ENCODE data around the gene NUCKS1. TPM values are rescaled to one million over a fixed set of nuclear protein-coding genes. Genes with fewer than 3 reads are reported as not detected.

Gene NUCKS1
- total and polyA plus RNA-seq, 2 of the 8 experiments (the other 6 are each of a cell fraction or from before 2014, with no cell fraction given) = 126 to 461 TPM

DNA sequence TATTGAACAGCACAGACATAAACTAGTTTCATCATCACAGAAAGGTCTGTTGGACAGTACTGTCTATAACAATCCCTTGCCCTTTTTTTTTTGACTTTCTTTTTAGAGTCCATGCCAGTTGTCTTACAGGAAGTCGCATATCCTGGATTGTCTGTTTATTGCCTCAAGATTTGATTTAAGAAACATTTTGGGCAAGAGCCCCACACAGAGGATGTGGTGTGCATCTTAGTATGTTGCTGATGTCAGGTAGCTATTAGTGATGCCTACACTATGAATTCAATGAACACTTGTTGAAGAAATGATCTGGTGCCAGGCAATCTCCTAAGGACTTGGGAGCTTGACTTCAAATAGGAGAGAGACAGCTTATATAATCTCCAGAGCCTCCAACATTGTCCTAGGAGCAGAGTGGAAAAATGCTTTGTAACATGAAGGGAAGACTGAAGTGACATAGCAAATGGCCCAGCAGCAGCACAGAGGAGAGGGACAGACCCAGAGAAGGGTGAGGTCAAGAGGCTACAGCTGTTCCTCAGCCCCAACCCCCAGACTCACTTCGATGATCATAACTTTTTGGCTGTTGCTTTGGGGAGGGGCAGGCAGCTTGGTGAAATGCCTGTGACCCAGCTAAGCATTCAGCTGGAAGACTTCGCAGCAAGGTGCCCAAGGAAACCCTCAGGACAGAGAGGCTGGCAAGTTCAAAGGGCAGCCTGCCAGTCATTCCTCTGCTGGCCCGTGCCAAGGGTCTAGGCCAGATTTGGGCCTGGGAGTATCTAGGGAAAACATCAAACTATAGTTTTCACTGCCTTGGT, 32.8 kb upstream of the NUCKS1 start (continued):
- TF ChIP-seq SP1 (IDR thresholded peaks at IDR 0.05; ENCODE audit: low read depth, low read length) (no peak), CTBP2 (IDR thresholded peaks at IDR 0.05; ENCODE audit: borderline replicate concordance, insufficient read depth, insufficient read length, low read length) (no peak), SIN3A (conservative IDR thresholded peaks at IDR 0.05 in 1 of 2, IDR thresholded peaks at IDR 0.05 in 1 of 2; ENCODE audit: low read depth in 1 of 2, low read length in 2 of 2) (no peak), ASH2L (IDR thresholded peaks at IDR 0.05; ENCODE audit: low read length) (no peak), CREB1 (IDR thresholded peaks at IDR 0.05) (no peak), MAX (IDR thresholded peaks at IDR 0.05) (no peak), CHD1 (IDR thresholded peaks at IDR 0.05; ENCODE audit: low read depth, low read length) (no peak), CHD7 (IDR thresholded peaks at IDR 0.05; ENCODE audit: insufficient replicate concordance, low read length) (no peak)

Data from H1 (cell line).